HG03378 (cell line): ENCODE data around the gene USP9X.
"Not testable (repeated sequence)": the region's sequence is repeated elsewhere in the genome, so short reads cannot be mapped to it uniquely, and the experiment has no call there.

Experiments
- ATAC-seq: cut with Tn5 transposase; IDR thresholded peaks from one replicate; pipeline ENCODE4 v1.9.1; 2021; ENCODE audit warnings: mild to moderate bottlenecking, moderate library complexity; ENCODE audit not compliant: unreplicated experiment

USP9X gene

GRCh38 chrX:41265615-41266014 lies 180.4 kb downstream of the USP9X start:
- ATAC-seq, result peak; percentile 60

GRCh38 chrX:41273638-41274037 lies 188.4 kb downstream of the USP9X start:
- ATAC-seq, result no peak

GRCh38 chrX:41275661-41276609 lies 190.7 kb downstream of the USP9X start:
- no peak for ATAC-seq

GRCh38 chrX:41276661-41277506 lies 191.6 kb downstream of the USP9X start:
- no peak for ATAC-seq

- ATAC-seq, result not testable (repeated sequence)
These were observed 197.1 kb downstream of the USP9X start for GRCh38 chrX:41282307-41282706.

- not testable (repeated sequence) for ATAC-seq
These were observed 200.7 kb downstream of the USP9X start for GRCh38 chrX:41285928-41286327.
